Measurements from ENCODE around the gene CACTIN. TPM values are rescaled to one million over a fixed set of nuclear protein-coding genes. Genes with fewer than 3 reads are reported as not detected.
"Not testable (repeated sequence)": the region's sequence is repeated elsewhere in the genome, so short reads cannot be mapped to it uniquely, and the experiment has no call there.

The CACTIN gene
- total RNA-seq, 4 donors from 2014 or later = 28.7 to 45.0 (median 34.2) TPM

DNA sequence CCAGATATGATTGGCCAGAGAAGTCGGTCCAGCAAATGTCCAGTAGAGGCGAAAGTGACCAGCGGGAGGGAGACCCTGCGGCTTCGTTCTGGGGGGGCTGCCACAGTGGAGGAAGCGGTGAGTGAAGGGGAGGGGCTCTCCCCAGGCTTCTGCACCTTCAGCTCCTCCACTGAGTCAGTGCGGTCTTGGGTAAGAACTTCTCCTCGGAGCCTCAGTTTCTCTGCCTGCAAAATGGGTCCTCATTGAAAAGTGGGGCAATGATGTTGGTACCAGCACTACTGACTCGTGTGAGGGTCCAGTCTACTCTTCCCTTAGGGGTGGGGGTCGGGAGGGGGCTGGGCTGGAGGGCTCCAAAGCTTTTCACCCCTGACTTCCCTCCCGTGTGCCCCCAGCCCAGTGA, 37.2 kb downstream of the CACTIN start:
- H3K27ac ChIP-seq (replicated peaks in 1 of 4) = no peak overlapping the region
- no peak for DNase-seq (ENCODE audit: extremely low spot score)

GRCh38 chr19:3586707-3587346, 39.8 kb downstream of the CACTIN start:
- Histone ChIP-seq H3K4me1 (peaks cover 14 to 27% (median 26%) of the 10 kb centered on the region in 4 donors), H3K27me3 (peaks cover 0 to 15% (median 0%) of the 10 kb centered on the region in 4 donors), H3K4me3 (peak overlapping the region; percentile 15 to 55 (median 20)), H3K9me3 (no peaks in the 10 kb centered on the region), H3K36me3 (peaks cover 0 to 4% (median 0%) of the 10 kb centered on the region in 4 donors), H3K27ac (replicated peaks in 1 of 4) (peak overlapping the region; percentile 61 to 84 (median 66))
- intact Hi-C loops (cut with DNase I) = loop anchor here (1.0 kb wide), 1 partner anchor 31 kb away; no protein-coding TSS in a partner anchor
- DNase-seq (ENCODE audit: extremely low spot score) = no peak
- TF ChIP-seq POLR2A (IDR thresholded peaks at IDR 0.05; ENCODE audit: low read depth) = no peak
- TF ChIP-seq POLR2AphosphoS5 (IDR thresholded peaks at IDR 0.05) = peak; percentile 12 to 24
- 62% methylated on average over 17 of the region's 31 CpGs for WGBS

More for the DNA sequence above, 37.2 kb downstream of the CACTIN start:
- peaks cover 0 to 15% (median 0%) of the 10 kb centered on the region in 4 donors for H3K27me3 ChIP-seq
- WGBS = 96% methylated on average over 8 of the region's 11 CpGs
- TF ChIP-seq POLR2A (IDR thresholded peaks at IDR 0.05; ENCODE audit: low read depth) = no peak
- no peak for TF ChIP-seq CTCF (IDR thresholded peaks at IDR 0.05)
- no peak for TF ChIP-seq POLR2AphosphoS5 (IDR thresholded peaks at IDR 0.05)
- no peak for TF ChIP-seq EP300 (IDR thresholded peaks at IDR 0.05)
- no peaks in the 10 kb centered on the region for H3K9me3 ChIP-seq
- peaks cover 21 to 27% (median 26%) of the 10 kb centered on the region in 4 donors for H3K4me1 ChIP-seq
- intact Hi-C loops (cut with DNase I) = no loop called here
- peaks cover 0 to 4% (median 0%) of the 10 kb centered on the region in 4 donors for H3K36me3 ChIP-seq
- no peak overlapping the region for H3K4me3 ChIP-seq

DNA sequence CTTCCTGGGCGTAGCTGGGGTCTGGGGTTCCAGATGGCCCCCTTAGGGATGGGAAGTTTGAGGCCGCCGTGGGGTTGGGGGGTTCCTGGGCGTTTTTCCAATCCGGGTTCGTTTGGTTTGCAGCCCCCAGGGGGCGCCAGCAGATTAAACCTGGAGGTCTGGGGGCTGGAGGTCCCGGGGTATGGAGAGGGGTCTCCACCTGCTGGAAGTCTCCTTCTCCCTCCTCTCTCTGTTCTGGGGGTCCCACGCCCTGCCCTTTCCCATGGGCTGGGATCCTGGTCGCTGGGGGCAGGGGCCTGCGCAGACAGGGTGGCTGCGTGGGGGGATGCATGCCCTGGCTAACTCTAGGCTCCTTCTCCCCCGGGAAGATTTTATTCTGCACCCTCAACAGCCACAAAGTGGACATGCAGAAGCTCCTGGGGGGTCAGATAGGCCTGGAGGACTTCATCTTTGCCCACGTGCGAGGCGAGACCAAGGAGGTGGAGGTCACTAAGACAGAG, 40.4 kb downstream of the CACTIN start:
- peaks cover 0 to 4% (median 0%) of the 10 kb centered on the region in 4 donors for H3K36me3 ChIP-seq
- peak overlapping the region; percentile 61 to 84 (median 66) for H3K27ac ChIP-seq (replicated peaks in 1 of 4)
- TF ChIP-seq CTCF (IDR thresholded peaks at IDR 0.05) (peak; percentile 55 to 64 (median 59)), POLR2A (IDR thresholded peaks at IDR 0.05; ENCODE audit: low read depth) (no peak), EP300 (IDR thresholded peaks at IDR 0.05) (no peak), POLR2AphosphoS5 (IDR thresholded peaks at IDR 0.05) (no peak)
- H3K4me3 ChIP-seq = peak overlapping the region; percentile 51 to 60 (median 54)
- no peak for DNase-seq (ENCODE audit: extremely low spot score)
- peaks cover 14 to 27% (median 26%) of the 10 kb centered on the region in 4 donors for H3K4me1 ChIP-seq
- H3K9me3 ChIP-seq = no peaks in the 10 kb centered on the region
- WGBS = 60% methylated on average over 4 of the region's 16 CpGs
- intact Hi-C loops (cut with DNase I) = no loop called here
- peaks cover 0 to 15% (median 0%) of the 10 kb centered on the region in 4 donors for H3K27me3 ChIP-seq

DNA sequence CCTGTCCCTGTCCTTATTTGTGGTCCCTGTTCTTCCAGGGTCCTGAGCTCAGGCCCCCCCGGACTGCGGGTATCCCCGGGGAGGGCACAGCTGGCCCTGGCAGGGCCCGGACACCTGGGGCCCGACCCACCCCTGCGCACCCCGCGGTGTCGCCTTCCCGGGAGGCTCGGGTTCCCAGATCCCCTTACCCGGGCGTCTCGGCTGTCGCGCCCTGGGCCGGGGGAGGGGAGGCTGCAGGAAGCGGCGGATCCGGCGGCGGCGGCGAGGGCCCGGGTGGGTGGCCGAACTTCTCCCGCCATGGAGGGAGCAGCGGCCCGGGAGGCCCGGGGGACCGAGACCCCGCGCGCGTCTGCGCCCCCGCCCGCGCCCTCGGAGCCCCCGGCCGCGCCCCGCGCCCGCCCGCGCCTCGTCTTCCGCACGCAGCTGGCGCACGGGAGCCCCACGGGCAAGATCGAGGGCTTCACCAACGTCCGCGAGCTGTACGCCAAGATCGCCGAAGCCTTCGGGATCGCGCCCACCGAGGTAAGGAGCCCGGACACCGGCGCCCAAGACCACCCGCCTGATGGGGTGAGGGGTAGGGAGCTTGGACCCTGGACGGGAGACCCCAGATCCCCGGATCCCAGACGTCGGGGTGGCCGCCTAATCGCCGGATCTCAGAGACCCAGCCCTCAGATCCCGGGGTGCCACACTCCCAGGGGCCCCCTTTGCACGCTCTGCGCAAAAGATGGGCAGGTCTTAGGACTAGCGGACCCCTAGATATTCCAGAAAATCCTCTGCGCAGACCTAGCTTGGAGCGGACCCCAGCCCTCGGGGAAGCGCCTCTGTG, 41.1 kb downstream of the CACTIN start, which contains the start of gene GIPC3:
TSS of gene GIPC3 (plus strand) at position 178 of the 826 bp plus-strand sequence. CDS start at position 298, 120 bp downstream.
- Histone ChIP-seq H3K27ac (replicated peaks in 1 of 4) (peak within 1 kb of the TSS; percentile 49 to 84 (median 66)), H3K4me3 (peak within 1 kb of the TSS; percentile 51 to 60 (median 54)), H3K4me1 (peaks cover 14 to 31% (median 30%) of the 10 kb centered on the region in 4 donors), H3K9me3 (no peaks in the 10 kb centered on the region), H3K27me3 (peaks cover 0 to 15% (median 0%) of the 10 kb centered on the region in 4 donors), H3K36me3 (peaks cover 0 to 4% (median 0%) of the 10 kb centered on the region in 4 donors)
- no peak for TF ChIP-seq POLR2AphosphoS5 (IDR thresholded peaks at IDR 0.05)
- no peak for TF ChIP-seq POLR2A (IDR thresholded peaks at IDR 0.05; ENCODE audit: low read depth)
- no peak for TF ChIP-seq EP300 (IDR thresholded peaks at IDR 0.05)
- TF ChIP-seq CTCF (IDR thresholded peaks at IDR 0.05) = no peak
- DNase-seq (ENCODE audit: extremely low spot score) = no peak
- 5% methylated on average over 22 of the region's 84 CpGs for WGBS
- intact Hi-C loops (cut with DNase I) = no loop called here

GRCh38 chr19:3584036-3584802, 42.4 kb downstream of the CACTIN start:
- intact Hi-C loops (cut with DNase I); H3K9me3 ChIP-seq; DNase-seq (ENCODE audit: extremely low spot score); H3K36me3 ChIP-seq; H3K4me3 ChIP-seq; H3K27ac ChIP-seq (replicated peaks in 1 of 4): not testable (repeated sequence)
- 85% methylated on average over 15 of the region's 15 CpGs for WGBS
- peaks cover 14 to 43% (median 41%) of the 10 kb centered on the region in 4 donors for H3K4me1 ChIP-seq
- H3K27me3 ChIP-seq = peaks cover 0 to 15% (median 0%) of the 10 kb centered on the region in 4 donors

GRCh38 chr19:3581792-3582191, 44.8 kb downstream of the CACTIN start:
- H3K9me3 ChIP-seq; intact Hi-C loops (cut with DNase I); H3K36me3 ChIP-seq; H3K4me3 ChIP-seq; DNase-seq (ENCODE audit: extremely low spot score): not testable (repeated sequence)
- Histone ChIP-seq H3K27me3 (peaks cover 0 to 15% (median 0%) of the 10 kb centered on the region in 4 donors), H3K27ac (replicated peaks in 1 of 4) (peak overlapping the region in 3 of 4 donors; percentile 75 to 85 (median 76)), H3K4me1 (peaks cover 13 to 53% (median 42%) of the 10 kb centered on the region in 4 donors)
- 85% methylated on average over 4 of the region's 4 CpGs for WGBS
